ENCODE data around the gene MSANTD4.
"Not testable (repeated sequence)": the region's sequence is repeated elsewhere in the genome, so short reads cannot be mapped to it uniquely, and the experiment has no call there.

Gene MSANTD4

GRCh38 chr11:106012744-106013143 lies 9.3 kb downstream of the MSANTD4 start:
- peak; percentile 69 for DNase-seq

GRCh38 chr11:106011481-106011880 lies 10.6 kb downstream of the MSANTD4 start:
- DNase-seq, result peak; percentile 6

GRCh38 chr11:106003094-106003493 lies 18.9 kb downstream of the MSANTD4 start:
- not testable (repeated sequence) for DNase-seq

GRCh38 chr11:106001304-106002012 lies 20.6 kb downstream of the MSANTD4 start:
- no peak for DNase-seq

- no peak for DNase-seq
These were observed 30.2 kb downstream of the MSANTD4 start for GRCh38 chr11:105991888-105992287.

GRCh38 chr11:105989124-105989523 lies 32.9 kb downstream of the MSANTD4 start:
- no peak for DNase-seq

GRCh38 chr11:105988197-105988596 lies 33.8 kb downstream of the MSANTD4 start:
- no peak for DNase-seq

GRCh38 chr11:105986554-105986953 lies 35.5 kb downstream of the MSANTD4 start:
- no peak for DNase-seq

GRCh38 chr11:105979997-105980703 lies 41.9 kb downstream of the MSANTD4 start:
- DNase-seq, result no peak

- DNase-seq, result peak; percentile 34
These were observed 46.9 kb downstream of the MSANTD4 start for GRCh38 chr11:105975128-105975527.

GRCh38 chr11:105969756-105970155 lies 52.3 kb downstream of the MSANTD4 start:
- no peak for DNase-seq

- peak; percentile 60 for DNase-seq
These were observed 53.9 kb downstream of the MSANTD4 start for GRCh38 chr11:105968021-105968697.

GRCh38 chr11:105960252-105961245 lies 61.5 kb downstream of the MSANTD4 start:
- no peak for DNase-seq
